ENCODE measurements around the gene FRAT2.
A peak's percentile ranks its signal among the peaks of the same experiment; 100 is the strongest.

Gene FRAT2

GRCh38 chr10:97355571-97355975, 21.0 kb upstream of the FRAT2 start:
- H3K4me3 ChIP-seq (ENCODE audit: low read length, poor library complexity, severe bottlenecking), result no peak overlapping the region
- no peaks in the 10 kb centered on the region for H3K9me2 ChIP-seq (replicated peaks; ENCODE audit: low read depth, low read length)
- peaks cover 21% of the 10 kb centered on the region for H3K4me1 ChIP-seq (ENCODE audit: insufficient read depth, low read length, poor library complexity, severe bottlenecking)
- peak overlapping the region; percentile 17 for H3K9ac ChIP-seq (ENCODE audit: low read depth, low read length, poor library complexity, severe bottlenecking)
- H3K4me2 ChIP-seq (ENCODE audit: low read depth, low read length, poor library complexity, severe bottlenecking), result peak overlapping the region; percentile 35
- no peaks in the 10 kb centered on the region for H3K9me3 ChIP-seq (ENCODE audit: insufficient read depth, low read depth, low read length)
- H2AFZ ChIP-seq (ENCODE audit: low read length), result no peak overlapping the region
- no peaks in the 10 kb centered on the region for H3K79me2 ChIP-seq (ENCODE audit: insufficient read depth, low read length)
- H3K27me3 ChIP-seq (ENCODE audit: insufficient read depth, low read length, poor library complexity, severe bottlenecking), result no peaks in the 10 kb centered on the region
- no peaks in the 10 kb centered on the region for H3F3A ChIP-seq (ENCODE audit: low read depth)
- no peaks in the 10 kb centered on the region for H4K20me1 ChIP-seq (ENCODE audit: insufficient read depth, low read length, poor library complexity, severe bottlenecking)
- no peak for TF ChIP-seq EZH2phosphoT487 (IDR thresholded peaks at IDR 0.05; ENCODE audit: borderline replicate concordance)
- TF ChIP-seq CTCF (conservative IDR thresholded peaks at IDR 0.05; ENCODE audit: low read length), result peak; percentile 64
- no peaks in the 10 kb centered on the region for H3K36me3 ChIP-seq (ENCODE audit: insufficient read depth, low read length)

GRCh38 chr10:97353945-97354344, 19.4 kb upstream of the FRAT2 start:
- H3K4me1 ChIP-seq (ENCODE audit: insufficient read depth, low read length, poor library complexity, severe bottlenecking), result peaks cover 21% of the 10 kb centered on the region

GRCh38 chr10:97349752-97350513, 15.4 kb upstream of the FRAT2 start:
- TF ChIP-seq CTCF (conservative IDR thresholded peaks at IDR 0.05; ENCODE audit: low read length) (no peak), EZH2phosphoT487 (IDR thresholded peaks at IDR 0.05; ENCODE audit: borderline replicate concordance) (no peak)
- Histone ChIP-seq H3K9ac (ENCODE audit: low read depth, low read length, poor library complexity, severe bottlenecking) (no peak overlapping the region), H3K9me2 (replicated peaks; ENCODE audit: low read depth, low read length) (no peaks in the 10 kb centered on the region), H3K4me1 (ENCODE audit: insufficient read depth, low read length, poor library complexity, severe bottlenecking) (no peaks in the 10 kb centered on the region), H3K9me3 (ENCODE audit: insufficient read depth, low read depth, low read length) (no peaks in the 10 kb centered on the region), H3K79me2 (ENCODE audit: insufficient read depth, low read length) (no peaks in the 10 kb centered on the region), H2AFZ (ENCODE audit: low read length) (no peak overlapping the region), H4K20me1 (ENCODE audit: insufficient read depth, low read length, poor library complexity, severe bottlenecking) (no peaks in the 10 kb centered on the region), H3K27me3 (ENCODE audit: insufficient read depth, low read length, poor library complexity, severe bottlenecking) (no peaks in the 10 kb centered on the region), H3K4me3 (ENCODE audit: low read length, poor library complexity, severe bottlenecking) (no peak overlapping the region), H3K36me3 (ENCODE audit: insufficient read depth, low read length) (no peaks in the 10 kb centered on the region), H3F3A (ENCODE audit: low read depth) (no peaks in the 10 kb centered on the region), H3K4me2 (ENCODE audit: low read depth, low read length, poor library complexity, severe bottlenecking) (no peak overlapping the region)

More at GRCh38 chr10:97353945-97354344, 19.4 kb upstream of the FRAT2 start:
- TF ChIP-seq EZH2phosphoT487 (IDR thresholded peaks at IDR 0.05; ENCODE audit: borderline replicate concordance), result no peak
- TF ChIP-seq CTCF (conservative IDR thresholded peaks at IDR 0.05; ENCODE audit: low read length), result no peak
- Histone ChIP-seq H3K4me3 (ENCODE audit: low read length, poor library complexity, severe bottlenecking) (no peak overlapping the region), H3K36me3 (ENCODE audit: insufficient read depth, low read length) (no peaks in the 10 kb centered on the region), H3K9me3 (ENCODE audit: insufficient read depth, low read depth, low read length) (no peaks in the 10 kb centered on the region), H3K79me2 (ENCODE audit: insufficient read depth, low read length) (no peaks in the 10 kb centered on the region), H3K9me2 (replicated peaks; ENCODE audit: low read depth, low read length) (no peaks in the 10 kb centered on the region), H4K20me1 (ENCODE audit: insufficient read depth, low read length, poor library complexity, severe bottlenecking) (no peaks in the 10 kb centered on the region), H3F3A (ENCODE audit: low read depth) (no peaks in the 10 kb centered on the region), H2AFZ (ENCODE audit: low read length) (no peak overlapping the region), H3K9ac (ENCODE audit: low read depth, low read length, poor library complexity, severe bottlenecking) (no peak overlapping the region), H3K27me3 (ENCODE audit: insufficient read depth, low read length, poor library complexity, severe bottlenecking) (no peaks in the 10 kb centered on the region), H3K4me2 (ENCODE audit: low read depth, low read length, poor library complexity, severe bottlenecking) (no peak overlapping the region)
